Peyer's patch (tissue), 4 donors: ENCODE results near the gene SLC25A53.

Experiments used
- POLR2A ChIP-seq, 2 donors: fragments of 450-650 bp; IDR thresholded peaks; one replicate each; pipeline ENCODE4 v1.5.1; 2017; ENCODE audit warnings: antibody characterized with exemption in 2 of 2, mild to moderate bottlenecking in 2 of 2, moderate library complexity in 2 of 2
- TF ChIP-seq, protein P1 (sequence below), 6 experiments: fragments of 450-650 bp in 4 of 6; fragments of 200-600 bp in 2 of 6; sonication (generic) in 1 of 6; IDR thresholded peaks; one replicate each; pipeline ENCODE4 v1.5.1; 2017 to 2019; ENCODE audit warnings: antibody characterized with exemption in 6 of 6, mild to moderate bottlenecking in 3 of 6, moderate library complexity in 1 of 6

DNA sequence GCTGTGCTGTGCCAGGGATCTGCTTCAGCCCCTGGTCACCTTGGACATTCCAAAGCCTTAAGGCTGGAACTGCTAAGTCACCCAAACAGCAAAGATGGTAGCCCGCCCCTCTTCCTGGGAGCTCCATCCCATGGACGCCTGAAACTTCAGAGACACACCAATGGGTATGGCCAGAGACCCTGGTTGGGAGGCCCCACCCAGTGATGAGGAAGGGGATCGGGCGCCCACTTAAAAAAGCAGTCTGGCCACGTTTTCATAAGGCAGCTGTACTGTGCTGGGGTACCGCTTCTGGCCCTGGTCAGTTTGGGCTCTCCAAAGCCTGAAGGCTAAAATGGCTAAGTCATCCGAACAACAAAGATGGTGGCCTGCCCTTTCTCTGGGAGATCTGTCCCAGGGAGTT is 71.3 kb downstream of the SLC25A53 start:
- TF ChIP-seq, protein P1, sequence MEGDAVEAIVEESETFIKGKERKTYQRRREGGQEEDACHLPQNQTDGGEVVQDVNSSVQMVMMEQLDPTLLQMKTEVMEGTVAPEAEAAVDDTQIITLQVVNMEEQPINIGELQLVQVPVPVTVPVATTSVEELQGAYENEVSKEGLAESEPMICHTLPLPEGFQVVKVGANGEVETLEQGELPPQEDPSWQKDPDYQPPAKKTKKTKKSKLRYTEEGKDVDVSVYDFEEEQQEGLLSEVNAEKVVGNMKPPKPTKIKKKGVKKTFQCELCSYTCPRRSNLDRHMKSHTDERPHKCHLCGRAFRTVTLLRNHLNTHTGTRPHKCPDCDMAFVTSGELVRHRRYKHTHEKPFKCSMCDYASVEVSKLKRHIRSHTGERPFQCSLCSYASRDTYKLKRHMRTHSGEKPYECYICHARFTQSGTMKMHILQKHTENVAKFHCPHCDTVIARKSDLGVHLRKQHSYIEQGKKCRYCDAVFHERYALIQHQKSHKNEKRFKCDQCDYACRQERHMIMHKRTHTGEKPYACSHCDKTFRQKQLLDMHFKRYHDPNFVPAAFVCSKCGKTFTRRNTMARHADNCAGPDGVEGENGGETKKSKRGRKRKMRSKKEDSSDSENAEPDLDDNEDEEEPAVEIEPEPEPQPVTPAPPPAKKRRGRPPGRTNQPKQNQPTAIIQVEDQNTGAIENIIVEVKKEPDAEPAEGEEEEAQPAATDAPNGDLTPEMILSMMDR (IDR thresholded peaks at IDR 0.05), result no peak
- TF ChIP-seq POLR2A (IDR thresholded peaks at IDR 0.05), result no peak
